HG03045 (cell line): ENCODE data around the gene FAM83G.
"Not testable (repeated sequence)": the region's sequence is repeated elsewhere in the genome, so short reads cannot be mapped to it uniquely, and the experiment has no call there.

Experiments used
- ATAC-seq: cut with Tn5 transposase; IDR thresholded peaks from one replicate; pipeline ENCODE4 v1.9.1; 2021; ENCODE audit warnings: mild to moderate bottlenecking, moderate library complexity; ENCODE audit not compliant: unreplicated experiment

FAM83G gene

DNA sequence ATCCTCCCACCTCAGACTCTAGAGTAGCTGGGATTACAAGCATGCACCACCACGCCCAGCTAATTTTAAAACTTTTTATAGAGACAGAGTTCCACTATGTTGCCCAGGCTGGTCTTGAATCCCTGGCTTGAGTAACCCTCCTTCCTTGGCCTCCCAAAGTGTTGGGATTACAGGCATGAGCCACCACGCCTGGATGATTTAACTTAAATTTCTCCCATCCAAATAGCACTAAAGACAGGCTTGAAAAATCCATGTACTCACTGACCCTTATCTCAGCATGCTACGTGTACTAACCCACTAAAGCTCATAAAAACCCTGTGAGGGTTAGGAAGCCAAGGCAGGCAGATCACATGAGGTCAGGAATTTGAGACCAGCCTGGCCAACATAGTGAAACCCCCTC lies 48.0 kb downstream of the FAM83G start:
- no peak for ATAC-seq

DNA sequence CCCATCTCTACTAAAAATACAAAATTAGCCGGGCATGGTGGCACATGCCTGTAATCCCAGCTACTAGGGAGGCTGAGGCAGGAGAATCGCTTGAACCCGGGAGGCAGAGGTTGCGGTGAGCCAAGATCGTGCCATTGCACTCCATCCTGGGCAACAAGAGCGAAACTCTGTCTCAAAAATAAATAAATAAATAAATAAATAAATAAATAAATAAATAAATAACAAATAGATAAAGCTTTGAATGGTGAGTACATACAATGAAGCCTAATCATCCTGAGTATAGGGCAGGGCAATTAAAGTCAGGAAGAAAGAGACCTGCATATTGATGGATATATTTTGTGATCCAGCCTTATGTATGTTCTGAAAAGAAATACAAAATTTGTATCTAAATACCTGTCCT lies 48.5 kb downstream of the FAM83G start:
- not testable (repeated sequence) for ATAC-seq

DNA sequence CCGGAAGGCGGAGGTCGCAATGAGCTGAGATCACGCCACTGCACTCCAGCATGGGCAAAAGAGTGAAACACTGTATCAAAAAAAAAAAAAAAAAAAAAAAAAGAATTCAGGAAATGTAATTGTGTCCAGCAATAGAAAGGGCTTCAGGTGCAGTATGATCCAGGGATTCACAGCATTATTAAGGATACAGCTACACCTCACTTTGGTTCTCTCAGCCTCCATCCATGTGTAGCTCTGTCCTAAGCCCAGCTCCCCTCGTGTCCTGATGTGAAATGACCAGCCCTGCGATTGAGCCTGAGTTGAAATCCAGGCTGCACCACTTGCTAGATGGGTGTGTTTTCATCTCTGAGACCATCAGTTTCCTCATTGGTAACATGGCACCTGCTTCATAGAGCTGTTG lies 49.6 kb downstream of the FAM83G start:
- no peak for ATAC-seq

DNA sequence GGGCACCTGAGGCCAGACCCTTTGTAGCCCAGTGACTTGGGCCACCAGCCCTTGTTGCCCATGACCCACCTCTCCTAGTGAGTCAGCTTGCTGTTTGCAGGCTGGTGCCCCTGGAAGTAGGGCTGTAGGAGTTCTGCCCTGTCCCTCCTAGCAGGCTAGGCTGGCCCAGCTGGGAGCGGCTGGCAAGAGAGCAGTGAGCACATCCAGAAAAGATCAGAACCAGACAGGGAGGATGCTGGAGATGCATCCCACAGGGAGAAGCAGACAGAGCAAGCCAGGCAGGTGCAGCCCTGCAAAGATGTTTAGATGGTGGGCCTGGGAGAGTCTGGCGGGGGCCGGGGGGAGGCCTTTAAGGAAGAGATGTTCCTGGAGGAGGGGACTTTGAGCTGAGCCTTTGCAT lies 50.2 kb downstream of the FAM83G start:
- ATAC-seq, result no peak

DNA sequence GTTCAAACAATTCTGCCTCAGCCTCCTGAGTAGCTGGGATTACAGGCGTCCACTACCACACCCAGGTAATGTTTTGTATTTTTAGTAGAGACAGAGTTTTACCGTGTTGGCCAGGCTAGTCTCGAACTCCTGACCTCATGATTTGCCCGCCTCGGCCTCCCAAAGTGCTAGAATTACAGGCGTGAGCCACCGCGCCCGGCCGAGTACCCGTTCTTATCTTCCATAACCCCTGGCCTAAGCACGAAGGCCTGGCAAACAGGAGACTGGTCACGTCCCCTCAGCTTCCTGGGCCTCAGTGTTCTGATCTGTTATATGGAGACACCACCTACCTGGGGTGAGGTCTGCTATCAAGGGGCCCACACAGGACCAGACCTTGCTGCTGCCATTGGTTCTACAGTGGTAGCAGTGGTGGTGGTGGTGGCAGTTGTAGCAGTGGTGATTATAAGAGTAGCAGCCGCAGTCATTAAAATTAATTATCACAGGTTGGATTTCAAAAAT lies 51.3 kb downstream of the FAM83G start:
- no peak for ATAC-seq

- no peak for ATAC-seq
Observed at GRCh38 chr17:18951941-18952842, 52.4 kb downstream of the FAM83G start, which contains the start of gene SLC5A10. Gene SLC5A10 (plus strand): TSS chr17:18952165. CDS start chr17:18952206, 41 bp downstream.

- no peak for ATAC-seq
Observed at GRCh38 chr17:18950944-18951905, 53.3 kb downstream of the FAM83G start.

- no peak for ATAC-seq
Observed at GRCh38 chr17:18950346-18950745, 54.2 kb downstream of the FAM83G start.

- ATAC-seq, result no peak
Observed at GRCh38 chr17:18949566-18949965, 55.0 kb downstream of the FAM83G start.

DNA sequence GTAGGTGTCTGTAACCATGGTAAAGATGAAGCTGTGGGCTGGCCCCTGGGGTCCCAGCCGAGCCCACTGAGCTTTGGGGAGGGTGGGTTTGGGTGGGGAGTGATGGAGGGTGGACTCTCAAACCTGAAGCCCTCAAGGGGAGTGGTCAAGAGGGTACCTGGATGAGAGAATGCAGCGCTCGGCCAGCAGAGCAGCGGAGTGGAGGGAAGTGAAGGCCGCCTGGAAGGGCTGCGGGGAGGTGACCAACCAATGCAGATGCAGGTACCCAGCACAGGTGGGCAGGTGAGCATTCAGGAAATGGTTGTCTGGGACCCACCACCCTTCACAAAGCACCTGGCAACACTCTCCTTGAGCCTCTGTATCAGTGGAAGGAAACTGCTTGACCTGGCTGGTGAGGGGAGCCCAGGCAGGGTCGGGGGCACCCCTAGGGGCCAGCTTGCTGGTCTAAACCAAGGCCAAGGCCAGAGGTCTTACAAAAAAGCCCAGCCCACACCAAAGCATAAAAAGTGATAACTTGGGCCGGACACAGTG lies 56.0 kb downstream of the FAM83G start:
- no peak for ATAC-seq

GRCh38 chr17:18947866-18948265 lies 56.7 kb downstream of the FAM83G start:
- no peak for ATAC-seq

- ATAC-seq, result no peak
Observed at GRCh38 chr17:18946536-18946935, 58.0 kb downstream of the FAM83G start.

DNA sequence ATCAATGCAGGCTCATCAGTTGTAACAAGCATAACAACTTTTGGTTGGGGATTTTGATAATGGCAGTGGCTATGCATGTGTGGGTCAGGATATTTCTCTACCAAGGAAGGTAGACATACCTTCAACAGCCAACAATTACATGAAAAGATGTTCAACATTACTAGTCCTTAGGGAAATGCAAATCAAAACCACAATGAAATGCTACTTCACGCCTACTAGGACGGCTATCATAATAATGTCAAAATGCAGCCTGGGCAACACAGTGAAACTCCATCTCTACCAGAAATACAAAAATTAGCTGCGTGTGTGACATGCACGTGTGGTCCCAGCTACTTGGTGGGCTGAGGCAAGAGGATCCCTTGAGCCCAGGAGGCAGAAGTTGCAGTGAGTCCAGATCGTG lies 59.9 kb downstream of the FAM83G start:
- no peak for ATAC-seq

DNA sequence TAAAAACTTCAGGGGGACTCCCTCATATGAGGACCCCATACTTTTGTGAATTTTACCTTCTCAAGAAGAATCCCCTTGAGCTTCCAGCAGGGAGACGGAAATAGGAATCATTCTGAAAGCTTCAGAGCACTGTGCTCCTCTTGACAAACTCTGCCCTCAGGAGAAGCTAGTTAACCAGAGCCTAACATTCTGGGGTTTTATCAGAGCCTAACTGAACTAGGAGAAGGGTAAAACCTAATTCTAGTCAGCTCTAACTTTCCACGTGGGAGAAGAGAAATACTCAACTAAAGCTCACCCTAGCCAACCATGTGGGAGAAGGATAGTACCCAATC lies 65.9 kb downstream of the FAM83G start:
- ATAC-seq, result no peak

DNA sequence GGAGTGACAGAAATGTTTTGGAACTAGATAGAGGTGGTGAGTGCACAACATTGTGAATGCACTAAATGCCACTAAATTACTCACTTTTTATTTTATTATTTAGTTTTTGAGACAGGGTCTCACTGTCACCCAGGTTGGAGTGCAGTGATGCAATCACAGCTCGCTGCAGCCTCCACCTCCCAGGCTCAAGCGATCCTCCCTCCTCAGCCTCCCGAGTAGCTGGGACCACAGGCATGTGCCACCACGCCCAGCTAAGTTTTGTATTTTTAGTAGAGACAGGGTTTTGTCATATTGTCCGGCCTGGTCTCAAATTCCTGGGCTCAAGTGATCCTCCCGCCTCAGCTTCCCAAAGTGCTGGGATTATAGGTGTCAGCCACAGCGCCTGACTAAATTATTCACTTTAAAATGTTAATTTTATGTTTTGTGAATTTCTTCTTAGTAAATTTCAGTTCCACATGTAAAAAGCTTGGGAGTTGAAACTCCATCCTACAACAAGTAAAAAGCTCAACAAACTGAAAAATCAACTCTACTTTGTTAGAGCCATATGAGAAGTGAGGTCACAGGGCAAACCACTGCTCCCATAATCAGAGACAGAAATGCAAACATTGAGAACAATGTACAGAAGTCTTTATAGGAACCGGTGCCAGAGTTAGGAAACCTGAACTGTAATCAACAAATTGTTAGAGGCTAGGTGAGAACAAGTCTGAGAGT lies 66.4 kb downstream of the FAM83G start:
- ATAC-seq, result no peak

DNA sequence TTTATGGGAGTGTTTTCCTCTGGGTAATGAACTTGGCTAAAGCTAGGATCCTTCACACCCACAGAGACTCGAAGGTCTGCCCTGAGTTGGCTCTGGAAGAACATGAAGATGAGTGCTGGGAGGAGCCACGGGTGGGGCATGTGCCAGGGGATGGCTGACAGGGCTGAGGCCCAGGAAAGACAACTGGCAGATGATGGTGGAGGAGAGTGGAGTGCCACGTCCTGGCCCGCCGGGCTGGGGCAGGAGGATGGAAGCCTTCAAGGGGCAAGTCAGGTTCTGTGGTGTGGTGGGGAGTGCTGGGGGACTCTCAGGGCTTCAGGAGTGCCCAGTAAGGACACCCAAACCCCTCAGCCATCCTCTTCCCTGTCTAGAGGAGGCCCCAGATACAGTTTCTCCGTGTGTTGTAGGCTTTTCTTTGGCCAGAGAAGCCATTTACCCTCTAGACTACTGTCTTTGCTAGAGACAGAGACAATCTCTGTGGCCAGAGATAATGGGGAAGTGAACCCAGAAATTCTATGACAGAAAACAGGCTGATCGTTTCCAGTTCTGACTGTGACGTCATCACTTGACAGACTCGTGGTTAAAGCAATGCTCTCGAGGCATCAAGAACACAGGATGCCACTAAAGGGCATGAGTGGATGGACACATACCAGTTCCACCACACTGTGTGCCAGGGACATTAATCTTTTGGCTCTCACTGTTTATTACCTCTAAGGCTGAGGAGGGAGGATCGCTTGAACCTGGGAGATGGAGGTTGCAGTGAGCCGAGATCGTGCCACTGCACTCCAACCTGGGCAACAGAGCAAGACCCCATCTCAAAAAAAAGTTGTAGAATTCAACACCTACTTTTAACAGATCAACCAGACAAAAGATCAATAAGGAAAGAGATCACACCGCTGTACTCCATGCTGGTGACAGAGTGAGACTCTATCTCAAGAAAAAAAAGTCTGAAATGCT lies 71.2 kb downstream of the FAM83G start:
- no peak for ATAC-seq

- no peak for ATAC-seq
Observed at GRCh38 chr17:18932360-18933055, 72.1 kb downstream of the FAM83G start.

- ATAC-seq, result no peak
Observed at GRCh38 chr17:18928628-18929125, 75.9 kb downstream of the FAM83G start.

DNA sequence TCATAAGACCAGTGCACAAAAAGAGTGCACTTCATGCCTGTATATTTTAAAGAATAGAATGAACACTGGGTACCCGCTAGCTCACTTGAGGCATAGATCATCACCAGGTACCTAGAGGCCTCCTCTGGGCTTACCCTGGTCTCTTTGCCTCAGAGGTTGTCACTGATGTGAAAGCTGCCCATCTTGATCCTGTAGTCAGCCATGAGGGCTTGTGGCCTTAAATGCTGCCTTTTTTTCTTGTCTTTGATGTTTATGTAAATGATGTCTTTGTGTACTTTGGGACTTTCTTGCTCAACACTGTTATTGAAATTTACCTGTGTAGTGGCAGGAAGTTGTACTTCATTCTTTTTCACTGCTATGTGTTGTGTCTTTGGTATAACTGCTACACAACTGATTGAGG lies 79.4 kb downstream of the FAM83G start:
- no peak for ATAC-seq
